PFSK-1 (cell line): ENCODE measurements around the gene LPAR1.

Experiments
- FOXP2 ChIP-seq: optimal IDR thresholded peaks from 2 replicates; pipeline ENCODE3; 2011; ENCODE audit warnings: borderline replicate concordance, control low read depth, inconsistent platforms; ENCODE audit not compliant: insufficient read depth; ENCODE audit errors: extremely low read length, extremely low read depth
- POLR2AphosphoS5 ChIP-seq: IDR thresholded peaks from 2 replicates; pipeline ENCODE4 v1.6.1; 2012; ENCODE audit warnings: low read depth, mild to moderate bottlenecking, control low read depth, low read length, moderate library complexity
- SIN3A ChIP-seq: IDR thresholded peaks from 2 replicates; pipeline ENCODE4 v1.6.1; 2012; ENCODE audit warnings: mild to moderate bottlenecking, low read length, moderate library complexity, borderline replicate concordance; ENCODE audit not compliant: insufficient read depth
- TAF1 ChIP-seq: IDR thresholded peaks from 2 replicates; pipeline ENCODE4 v1.6.1; 2012; ENCODE audit warnings: low read length, control low read depth, borderline replicate concordance; ENCODE audit not compliant: insufficient read depth
- TF ChIP-seq, protein P1 (sequence below), 2 experiments: IDR thresholded peaks; 2 replicates each; pipeline versions ENCODE4 v1.6.1 to v1.8.0; 2011 to 2012; ENCODE audit warnings: low read depth in 2 of 2, low read length in 2 of 2, control low read depth in 1 of 2, inconsistent platforms in 1 of 2, mild to moderate bottlenecking in 1 of 2, moderate library complexity in 1 of 2; ENCODE audit not compliant: insufficient read depth in 1 of 2

Gene LPAR1

DNA sequence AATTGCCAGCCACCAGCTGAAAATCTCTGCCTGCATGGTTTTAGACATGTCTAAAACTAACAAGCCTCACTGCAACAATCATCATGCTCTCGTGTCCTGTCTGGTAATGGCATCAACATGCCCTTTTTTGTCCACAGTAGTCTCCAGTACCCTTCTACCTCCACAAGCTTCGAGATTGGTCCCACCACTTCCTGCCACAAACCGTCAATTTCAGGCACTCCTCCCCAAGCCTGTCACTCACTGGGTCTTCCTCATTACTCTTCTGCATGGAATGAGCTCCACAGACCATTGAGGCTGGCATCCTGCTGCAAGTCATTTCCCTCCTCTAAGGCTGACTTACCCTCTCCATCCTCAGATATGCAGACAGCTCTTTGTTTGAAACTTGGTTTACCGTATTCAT lies 9.0 kb downstream of the LPAR1 start:
- no peak for TF ChIP-seq SIN3A
- TF ChIP-seq, protein P1, sequence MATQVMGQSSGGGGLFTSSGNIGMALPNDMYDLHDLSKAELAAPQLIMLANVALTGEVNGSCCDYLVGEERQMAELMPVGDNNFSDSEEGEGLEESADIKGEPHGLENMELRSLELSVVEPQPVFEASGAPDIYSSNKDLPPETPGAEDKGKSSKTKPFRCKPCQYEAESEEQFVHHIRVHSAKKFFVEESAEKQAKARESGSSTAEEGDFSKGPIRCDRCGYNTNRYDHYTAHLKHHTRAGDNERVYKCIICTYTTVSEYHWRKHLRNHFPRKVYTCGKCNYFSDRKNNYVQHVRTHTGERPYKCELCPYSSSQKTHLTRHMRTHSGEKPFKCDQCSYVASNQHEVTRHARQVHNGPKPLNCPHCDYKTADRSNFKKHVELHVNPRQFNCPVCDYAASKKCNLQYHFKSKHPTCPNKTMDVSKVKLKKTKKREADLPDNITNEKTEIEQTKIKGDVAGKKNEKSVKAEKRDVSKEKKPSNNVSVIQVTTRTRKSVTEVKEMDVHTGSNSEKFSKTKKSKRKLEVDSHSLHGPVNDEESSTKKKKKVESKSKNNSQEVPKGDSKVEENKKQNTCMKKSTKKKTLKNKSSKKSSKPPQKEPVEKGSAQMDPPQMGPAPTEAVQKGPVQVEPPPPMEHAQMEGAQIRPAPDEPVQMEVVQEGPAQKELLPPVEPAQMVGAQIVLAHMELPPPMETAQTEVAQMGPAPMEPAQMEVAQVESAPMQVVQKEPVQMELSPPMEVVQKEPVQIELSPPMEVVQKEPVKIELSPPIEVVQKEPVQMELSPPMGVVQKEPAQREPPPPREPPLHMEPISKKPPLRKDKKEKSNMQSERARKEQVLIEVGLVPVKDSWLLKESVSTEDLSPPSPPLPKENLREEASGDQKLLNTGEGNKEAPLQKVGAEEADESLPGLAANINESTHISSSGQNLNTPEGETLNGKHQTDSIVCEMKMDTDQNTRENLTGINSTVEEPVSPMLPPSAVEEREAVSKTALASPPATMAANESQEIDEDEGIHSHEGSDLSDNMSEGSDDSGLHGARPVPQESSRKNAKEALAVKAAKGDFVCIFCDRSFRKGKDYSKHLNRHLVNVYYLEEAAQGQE (IDR thresholded peaks at IDR 0.05; ENCODE audit: insufficient read depth in 1 of 2, low read depth in 2 of 2, low read length in 2 of 2) = no peak
- TF ChIP-seq TAF1 = no peak
- no peak for TF ChIP-seq POLR2AphosphoS5
- no peak for TF ChIP-seq FOXP2

- no peak for TF ChIP-seq SIN3A
These were observed 10.5 kb downstream of the LPAR1 start for GRCh38 chr9:111027798-111028197.

- TF ChIP-seq POLR2AphosphoS5 = no peak
- no peak for TF ChIP-seq SIN3A
- TF ChIP-seq, protein P1 (IDR thresholded peaks at IDR 0.05; ENCODE audit: insufficient read depth in 1 of 2, low read depth in 2 of 2, low read length in 2 of 2) = no peak
- no peak for TF ChIP-seq FOXP2
- no peak for TF ChIP-seq TAF1
These were observed 15.1 kb downstream of the LPAR1 start for GRCh38 chr9:111023128-111023527.

- TF ChIP-seq POLR2AphosphoS5 = no peak
- TF ChIP-seq, protein P1 (IDR thresholded peaks at IDR 0.05; ENCODE audit: insufficient read depth in 1 of 2, low read depth in 2 of 2, low read length in 2 of 2) = no peak
These were observed 17.7 kb downstream of the LPAR1 start for GRCh38 chr9:111020594-111020993.

- TF ChIP-seq, protein P1 (IDR thresholded peaks at IDR 0.05; ENCODE audit: insufficient read depth in 1 of 2, low read depth in 2 of 2, low read length in 2 of 2) = no peak
- TF ChIP-seq TAF1 (no peak), FOXP2 (no peak), POLR2AphosphoS5 (no peak), SIN3A (no peak)
These were observed 21.7 kb downstream of the LPAR1 start for GRCh38 chr9:111016426-111017045.
